GM19099 (cell line): ENCODE measurements around the gene RAB6C.
"Not testable (repeated sequence)": the region's sequence is repeated elsewhere in the genome, so short reads cannot be mapped to it uniquely, and the experiment has no call there.

Source experiments
- POLR2A ChIP-seq: IDR thresholded peaks from 3 replicates; pipeline ENCODE4 v1.6.1; 2011; ENCODE audit warnings: low read depth; ENCODE audit not compliant: insufficient read length; ENCODE audit errors: extremely low read depth

RAB6C gene

DNA sequence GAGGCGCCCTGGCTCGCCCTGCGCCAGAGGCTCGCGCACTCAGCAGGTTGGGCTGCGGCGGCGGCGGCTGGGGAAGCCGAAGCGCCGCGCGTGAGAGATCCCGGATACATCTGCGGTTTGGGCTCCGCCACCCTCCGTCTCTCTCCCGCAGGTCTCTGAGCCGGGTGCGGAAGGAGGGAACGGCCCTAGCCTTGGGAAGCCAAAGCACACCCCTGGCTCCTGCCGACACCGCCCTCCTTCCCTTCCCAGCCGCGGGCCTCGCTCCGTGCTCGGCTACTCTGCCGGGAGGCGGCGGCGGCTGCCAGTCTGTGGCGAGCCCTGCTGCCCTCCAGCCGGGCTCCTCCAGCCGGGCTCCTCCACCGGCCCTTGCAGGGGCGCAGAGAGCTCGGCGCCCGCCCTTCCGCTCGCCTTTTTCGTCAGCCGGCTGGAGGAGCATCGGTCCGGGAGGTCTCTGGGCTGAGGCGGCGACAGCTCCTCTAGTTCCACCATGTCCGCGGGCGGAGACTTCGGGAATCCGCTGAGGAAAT, at the start of gene RAB6C:
Gene RAB6C, plus strand, starts transcription at position 38 of the 527 bp plus-strand sequence. Its CDS starts 450 bp downstream, at position 488.
- not testable (repeated sequence) for TF ChIP-seq POLR2A

DNA sequence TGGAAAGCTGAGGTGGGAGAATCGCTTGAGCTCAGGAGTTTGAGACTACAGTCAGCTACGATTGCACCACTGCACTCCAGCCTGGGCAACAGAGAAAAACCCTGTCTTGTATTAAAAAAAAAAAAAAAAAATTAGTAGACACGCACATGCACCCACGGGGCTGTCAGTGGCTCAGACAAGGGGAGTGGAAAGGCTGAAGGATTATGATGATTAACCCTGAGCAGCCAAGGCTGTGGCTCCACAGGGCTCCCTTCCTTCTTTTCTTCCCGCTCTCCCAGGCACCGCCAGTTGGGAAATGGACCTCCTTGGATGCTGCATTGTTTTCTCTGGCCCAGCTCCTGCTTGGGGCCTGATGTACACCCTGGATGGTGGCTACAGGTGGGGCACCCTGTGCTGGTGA, 49.0 kb upstream of the RAB6C start:
- TF ChIP-seq POLR2A = no peak

DNA sequence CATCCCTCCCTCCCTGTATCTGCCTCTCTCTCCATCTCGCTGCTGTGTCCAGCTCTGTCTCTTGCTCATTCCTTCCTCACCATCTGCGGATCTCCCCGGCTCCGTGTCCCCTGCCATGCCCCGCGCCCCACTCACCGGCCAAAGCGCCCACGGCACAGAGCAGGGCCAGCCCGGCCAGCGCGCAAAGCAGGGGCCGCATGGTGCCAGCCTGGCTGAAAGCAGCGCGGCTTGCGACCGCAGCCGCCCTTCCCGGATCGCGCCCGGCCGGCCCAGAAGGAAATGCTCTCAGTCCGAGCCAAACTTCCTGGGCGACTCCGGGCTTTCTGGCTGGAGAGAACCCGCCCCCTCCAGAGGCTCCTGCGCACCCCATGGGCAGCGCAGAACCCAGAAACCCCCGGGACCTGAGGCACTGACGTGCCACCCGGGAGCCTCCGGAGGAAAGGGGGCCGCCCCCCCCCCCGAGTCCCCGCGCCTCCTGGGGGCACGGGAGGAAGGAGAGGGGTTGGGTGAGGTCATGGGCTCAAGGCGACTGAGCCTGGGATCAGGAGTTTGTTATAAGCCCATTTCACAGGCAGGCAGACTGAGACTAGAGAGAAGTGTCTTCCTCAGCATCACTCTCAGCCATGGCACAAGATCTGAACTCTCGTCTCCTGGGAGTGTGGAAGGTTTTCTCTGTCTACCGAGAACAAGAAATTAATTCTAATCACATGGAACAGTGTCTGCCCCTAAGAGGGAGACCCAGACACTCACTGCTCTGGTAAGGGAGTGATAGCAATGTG, 45.2 kb upstream of the RAB6C start:
- no peak for TF ChIP-seq POLR2A

DNA sequence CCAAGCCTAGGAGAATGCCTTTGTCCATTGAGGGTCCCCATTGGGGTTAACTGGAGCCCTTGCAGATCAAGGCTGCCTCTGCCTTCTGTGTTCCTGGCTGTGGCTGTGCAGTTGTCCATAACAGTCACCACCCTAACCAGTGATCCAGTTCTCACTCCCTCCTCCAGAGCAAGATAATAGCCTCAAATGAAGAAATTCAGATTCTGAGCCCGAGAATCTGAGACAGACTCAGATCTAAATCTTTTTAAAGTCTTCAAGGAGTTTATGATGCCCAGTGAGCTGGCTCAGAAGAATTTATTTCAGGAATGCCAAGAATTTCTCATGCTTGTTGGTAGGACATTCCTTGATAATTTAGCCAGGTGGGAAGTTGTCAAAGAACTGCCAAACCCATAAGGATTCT, 44.3 kb upstream of the RAB6C start:
- TF ChIP-seq POLR2A = no peak

DNA sequence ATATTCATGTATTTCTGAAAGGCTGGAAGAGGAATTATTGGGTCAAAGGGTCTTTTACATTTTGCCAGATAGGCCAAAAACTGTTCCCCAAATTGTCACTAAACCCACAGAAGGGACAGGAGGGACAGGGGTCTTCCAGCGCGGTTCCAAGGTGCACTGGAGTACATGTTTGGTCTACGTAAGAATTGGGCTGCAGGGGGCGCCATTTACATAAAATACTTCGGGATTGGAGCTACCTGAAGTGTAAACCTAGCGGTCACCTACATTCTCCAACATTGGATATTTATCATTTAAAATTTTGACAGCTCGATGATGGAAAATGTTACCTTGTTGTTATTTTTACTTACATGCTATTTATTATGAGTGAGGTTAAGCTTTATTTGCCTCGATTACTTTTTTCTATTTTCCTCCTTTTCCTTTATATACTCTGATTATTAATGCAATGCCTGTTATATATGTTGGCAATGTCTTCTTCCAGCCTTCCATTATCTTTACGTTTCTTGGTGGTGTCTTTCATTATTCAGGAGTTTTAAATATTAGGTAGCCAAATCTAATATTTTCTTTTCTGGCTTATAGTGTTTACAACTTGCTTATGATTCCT, 43.0 kb upstream of the RAB6C start:
- no peak for TF ChIP-seq POLR2A

DNA sequence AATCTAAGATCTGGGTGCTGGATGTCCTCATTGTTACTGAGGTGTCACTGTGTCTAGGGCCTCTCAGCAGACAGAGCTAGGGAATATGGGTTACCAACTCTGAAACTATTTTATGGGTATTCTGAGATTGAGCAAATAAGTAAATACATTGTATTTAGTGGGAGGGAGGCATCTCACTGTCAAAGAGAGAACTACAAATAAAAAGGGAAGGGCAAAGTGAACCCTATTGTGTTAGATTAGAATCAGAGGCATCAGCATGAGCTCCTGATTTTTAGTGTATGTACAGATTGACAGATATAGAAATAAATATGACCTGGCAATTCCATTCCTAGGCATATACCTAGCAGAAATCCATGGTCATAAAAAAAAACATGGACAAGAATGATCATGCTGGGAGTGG, 33.9 kb upstream of the RAB6C start:
- no peak for TF ChIP-seq POLR2A

DNA sequence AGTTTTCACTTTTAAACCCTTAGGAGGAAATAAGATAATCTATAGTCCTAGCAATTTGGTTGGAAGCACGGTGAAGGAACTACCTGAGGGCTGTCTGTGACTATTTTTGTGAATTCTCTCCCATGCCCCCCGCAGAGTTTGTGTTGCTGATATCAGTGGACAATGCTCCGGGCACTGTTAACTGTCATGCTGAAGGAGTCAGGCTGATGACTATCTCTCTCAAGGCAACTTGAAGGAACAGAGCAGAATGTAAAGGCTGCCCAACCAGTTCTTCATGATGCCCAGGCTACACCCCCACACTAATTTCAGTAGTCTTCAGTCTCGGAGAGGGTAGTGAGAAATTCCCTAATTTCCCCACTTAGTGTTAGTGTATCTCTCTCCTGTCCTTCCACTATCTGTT, 21.6 kb upstream of the RAB6C start:
- no peak for TF ChIP-seq POLR2A

DNA sequence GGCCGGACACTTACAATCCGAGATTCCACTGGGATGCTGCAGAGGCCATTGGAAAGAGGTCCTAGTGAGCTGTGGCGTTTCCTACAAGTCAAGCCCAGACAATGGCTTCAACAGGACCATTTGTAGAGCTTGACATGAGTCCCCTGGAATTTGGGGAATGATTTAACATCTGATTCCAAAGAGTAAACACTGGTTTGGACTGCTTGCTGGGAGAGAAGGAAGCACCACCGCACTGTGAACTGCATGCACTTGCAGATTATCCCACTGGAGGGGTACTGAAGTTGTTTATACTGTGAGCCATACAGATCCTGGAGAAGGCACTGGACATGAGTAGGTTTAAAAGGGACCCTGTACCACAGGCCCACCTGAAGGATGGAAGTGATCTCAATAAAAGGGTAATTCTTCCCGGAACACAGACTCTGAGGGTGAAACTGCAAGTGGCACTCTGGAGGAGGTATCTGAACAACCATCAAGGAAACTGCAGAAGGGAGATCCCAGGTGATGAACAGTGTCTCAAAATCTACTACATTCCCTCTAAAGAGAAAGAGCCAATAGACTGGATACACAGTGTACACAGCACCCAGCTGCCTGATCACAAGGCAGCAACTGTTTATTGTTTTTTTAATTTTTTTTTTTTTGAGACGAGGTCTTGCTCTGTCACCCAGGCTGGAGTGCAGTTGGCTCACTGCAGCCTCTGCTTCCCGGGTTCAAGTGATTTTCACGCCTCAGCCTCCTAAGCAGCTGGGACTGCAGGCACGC, 4.3 kb upstream of the RAB6C start:
- TF ChIP-seq POLR2A = no peak

DNA sequence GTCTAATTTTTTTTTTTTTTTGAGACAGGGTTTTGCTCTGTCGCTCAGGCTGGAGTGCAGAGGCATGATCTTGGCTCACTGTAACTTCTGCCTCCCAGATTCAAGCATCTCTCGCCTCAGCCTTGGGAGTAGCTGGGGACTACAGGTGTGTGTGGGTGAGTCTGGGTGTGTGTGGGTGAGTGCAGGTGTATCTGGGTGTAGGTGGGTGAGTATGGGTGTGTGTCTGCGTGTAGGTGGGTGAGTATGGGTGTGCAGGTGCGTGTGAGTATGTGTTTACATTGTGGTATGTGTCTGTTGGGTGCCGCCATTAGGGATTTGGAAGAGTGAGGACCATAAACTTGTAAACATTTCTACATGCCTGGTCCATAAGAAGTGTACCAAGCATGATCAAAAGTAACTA, 1.5 kb upstream of the RAB6C start:
- no peak for TF ChIP-seq POLR2A

DNA sequence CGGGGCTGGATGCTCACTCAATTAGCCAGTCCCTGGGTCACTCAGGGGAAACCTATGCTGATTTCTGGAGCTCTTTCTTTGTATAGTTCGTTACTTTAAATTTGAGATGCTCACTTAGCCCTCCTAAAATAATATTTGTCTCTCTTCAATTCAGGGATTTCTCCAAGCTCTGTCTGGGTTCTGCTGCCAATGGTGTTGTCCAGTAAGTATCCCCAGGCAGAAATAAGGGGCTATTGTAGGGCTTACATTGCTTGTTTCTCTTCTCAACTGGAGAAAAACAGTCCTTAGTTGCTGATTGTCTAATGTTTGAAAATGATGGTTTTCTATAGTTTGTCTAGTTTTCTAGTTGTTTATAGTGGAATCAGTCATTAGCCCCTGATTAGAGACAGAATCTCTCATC, 5.0 kb downstream of the RAB6C start:
- no peak for TF ChIP-seq POLR2A

DNA sequence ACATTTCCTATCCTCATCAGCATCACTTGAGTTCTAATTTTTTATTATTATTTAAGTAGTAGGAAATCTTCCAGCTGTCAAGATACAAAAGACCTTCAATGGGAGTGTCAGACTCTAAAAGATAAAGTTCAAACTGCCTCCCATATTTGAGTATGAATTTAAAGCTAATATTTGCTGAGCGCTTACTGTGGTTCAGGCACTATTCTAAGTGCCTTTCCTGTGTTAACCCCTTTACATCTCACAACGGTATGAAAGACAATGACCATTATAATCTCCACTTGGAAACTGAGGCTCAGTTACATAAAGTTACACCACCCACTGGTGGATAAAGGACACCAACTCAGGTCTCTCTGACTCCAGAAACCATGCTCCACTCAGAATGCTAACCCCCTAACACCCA, 39.9 kb downstream of the RAB6C start:
- no peak for TF ChIP-seq POLR2A
